Pancreas (tissue), 10 donors: ENCODE measurements around the gene USP46. TPM values are rescaled to one million over a fixed set of nuclear protein-coding genes. Genes with fewer than 3 reads are reported as not detected.
A peak's percentile ranks its signal among the peaks of the same experiment; 100 is the strongest.

ENCODE experiments used
- ATAC-seq, 4 donors: fragments of 200-7000 bp; cut with Tn5 transposase; one replicate each; pipeline versions ENCODE4 v1.8.0 to v1.9.1; 2020; ENCODE audit warnings: mild to moderate bottlenecking in 4 of 4, moderate library complexity in 4 of 4
- DNase-seq, 6 donors: peaks; one replicate each; pipeline ENCODE4 v3.0.0-alpha.2; 2020
- FAIRE-seq: peaks from 2 replicates; lab custom pipeline; 2012; peaks lifted over from hg19 to GRCh38; lab: Jason Lieb, UNC
- H3K27ac ChIP-seq, 4 donors: fragments of 200-600 bp; sonication (generic); 1 replicate in 3 of 4; 2 replicates in 1 of 4; pipeline versions ENCODE4 v1.5.0 to v1.8.0; 2020
- H3K27me3 ChIP-seq, 4 donors: fragments of 200-600 bp; one replicate each; pipeline ENCODE4 v1.8.0; 2021
- H3K36me3 ChIP-seq, 3 donors: fragments of 200-600 bp; sonication (generic) in 1 of 3; one replicate each; pipeline versions ENCODE4 v1.5.0 to v1.8.0; 2020 to 2021
- H3K4me1 ChIP-seq, 3 donors: fragments of 200-600 bp; one replicate each; pipeline ENCODE4 v1.8.0; 2021
- H3K4me3 ChIP-seq, 4 donors: fragments of 200-600 bp; sonication (generic) in 2 of 4; one replicate each; pipeline versions ENCODE4 v1.5.0 to v1.8.0; 2020 to 2021
- H3K9me3 ChIP-seq, 4 donors: fragments of 200-600 bp; one replicate each; pipeline ENCODE4 v1.8.0; 2021
- CTCF ChIP-seq, 4 donors: fragments of 200-600 bp; sonication (generic) in 3 of 4; IDR thresholded peaks; one replicate each; pipeline versions ENCODE4 v1.5.0 to v1.8.0; 2021; ENCODE audit warnings: antibody characterized with exemption in 4 of 4
- WGBS, 2 donors: extraction: QIAGEN DNeasy Blood & Tissue Kit; methylation state at CpG; one replicate each; pipeline ENCODE4 v1.1.7; 2013; 5-methylcytosine and 5-hydroxymethylcytosine counted together
- intact Hi-C, 3 donors: fragments of 100-400 bp; cut with DNase I; formaldehyde crosslinking; loops; one replicate each; pipeline versions ENCODE4 v1.11.1 to v1.14.2; 2022
- polyA plus RNA-seq, 2 donors: library from polyadenylated mRNA; stranded (reverse); fragments of 200-250 nt; gene quantifications; one replicate each; pipeline ENCODE4 v1.2.3, GENCODE V29; 2013
- total RNA-seq, 6 donors: library from RNA; stranded (reverse); fragmentation: NEBNext Ultra II Directional in 4 of 6; extraction: Animal tissue kit (Norgen Biotek cat#: 25700) in 4 of 6; gene quantifications; one replicate each; pipeline versions ENCODE4 v1.2.1 to v1.2.4, GENCODE V29; 2021 to 2023
- donor health status: healthy with polysubstance abuse.
- donor health status: DM: no; HTN: no; CAD: no; lungs with moderate emphysema.
- donor health status: DM: no; HTN: no; CAD: no.
- donor health status: control.
- donor health status: control.
- donor health status: Bipolar disorder and iron deficiency.
- donor health status: DM: yes; HTN: yes; CAD: no.
- donor health status: DM: no; HTN: no; CAD: no.
- donor health status: DM: no; HTN: no; CAD: no.
- donor health status: DM: yes; HTN: yes; CAD: no.

USP46 gene
- total and polyA plus RNA-seq, 8 donors, result 1.5 to 12.1 (median 9.3) TPM

- H3K9me3 ChIP-seq, result no peaks in the 10 kb centered on the region
- intact Hi-C loops, result no loop called here
- H3K4me1 ChIP-seq, result peaks cover 0 to 11% (median 8%) of the 10 kb centered on the region in 3 donors
- TF ChIP-seq CTCF (IDR thresholded peaks at IDR 0.05), result no peak
- peak overlapping the region; percentile 84 to 94 (median 92) for H3K27ac ChIP-seq
- ATAC-seq (peak; percentile 58 to 69 (median 66)), FAIRE-seq (no peak), DNase-seq (peak; percentile 52 to 84 (median 69))
- peak overlapping the region; percentile 74 to 94 (median 88) for H3K4me3 ChIP-seq
- 0 to 1% methylated on average over 32 to 45 of the region's 45 CpGs for WGBS, 2 donors
- no peaks in the 10 kb centered on the region for H3K36me3 ChIP-seq
- H3K27me3 ChIP-seq, result no peaks in the 10 kb centered on the region
Measured at GRCh38 chr4:52659722-52660261, 691 bp upstream of the USP46 start.

- no peak for FAIRE-seq
- no peaks in the 10 kb centered on the region for H3K9me3 ChIP-seq
- no peaks in the 10 kb centered on the region for H3K27me3 ChIP-seq
- peaks cover 0 to 12% (median 8%) of the 10 kb centered on the region in 3 donors for H3K4me1 ChIP-seq
- H3K36me3 ChIP-seq, result no peaks in the 10 kb centered on the region
- ATAC-seq, result peak in 1 of 4 donors; percentile 9
- H3K4me3 ChIP-seq, result peak overlapping the region; percentile 74 to 94 (median 88)
- WGBS, 2 donors, result 0 to 1% methylated on average over 26 to 33 of the region's 33 CpGs
- H3K27ac ChIP-seq, result peak overlapping the region; percentile 84 to 94 (median 92)
- intact Hi-C loops, result no loop called here
- TF ChIP-seq CTCF (IDR thresholded peaks at IDR 0.05), result no peak
- DNase-seq, result peak in 2 of 6 donors; percentile 31 to 54
Measured at GRCh38 chr4:52658641-52659000, 480 bp downstream of the USP46 start.

- H3K9me3 ChIP-seq, result no peaks in the 10 kb centered on the region
- WGBS, 2 donors, result 40 to 51% methylated on average over 18 of the region's 18 CpGs
- FAIRE-seq, result no peak
- peaks cover 0 to 12% (median 8%) of the 10 kb centered on the region in 3 donors for H3K4me1 ChIP-seq
- intact Hi-C loops, result no loop called here
- no peak overlapping the region for H3K27ac ChIP-seq
- H3K27me3 ChIP-seq, result no peaks in the 10 kb centered on the region
- TF ChIP-seq CTCF (IDR thresholded peaks at IDR 0.05), result no peak
- no peaks in the 10 kb centered on the region for H3K36me3 ChIP-seq
- ATAC-seq, result peak in 1 of 4 donors; percentile 5
- H3K4me3 ChIP-seq, result peak overlapping the region in 2 of 4 donors; percentile 90 to 94
- peak in 3 of 6 donors; percentile 10 to 56 (median 27) for DNase-seq
Measured at GRCh38 chr4:52657618-52658501, 1.2 kb downstream of the USP46 start.

GRCh38 chr4:52657292-52657617 lies 1.8 kb downstream of the USP46 start:
- no peak for TF ChIP-seq CTCF (IDR thresholded peaks at IDR 0.05)
- peaks cover 0 to 12% (median 8%) of the 10 kb centered on the region in 3 donors for H3K4me1 ChIP-seq
- WGBS, 2 donors, result 74 to 82% methylated on average over 8 of the region's 8 CpGs
- DNase-seq (no peak), FAIRE-seq (no peak), ATAC-seq (no peak)
- no peak overlapping the region for H3K27ac ChIP-seq
- no peaks in the 10 kb centered on the region for H3K9me3 ChIP-seq
- H3K4me3 ChIP-seq, result no peak overlapping the region
- intact Hi-C loops, result no loop called here
- H3K27me3 ChIP-seq, result no peaks in the 10 kb centered on the region
- H3K36me3 ChIP-seq, result no peaks in the 10 kb centered on the region

GRCh38 chr4:52655506-52655905 lies 3.6 kb downstream of the USP46 start:
- H3K4me1 ChIP-seq, result peaks cover 0 to 12% (median 8%) of the 10 kb centered on the region in 3 donors
- no peak for TF ChIP-seq CTCF (IDR thresholded peaks at IDR 0.05)
- DNase-seq, result no peak
- no peaks in the 10 kb centered on the region for H3K27me3 ChIP-seq
- no peaks in the 10 kb centered on the region for H3K36me3 ChIP-seq
- intact Hi-C loops, result no loop called here
- no peak for FAIRE-seq
- H3K9me3 ChIP-seq, result no peaks in the 10 kb centered on the region
- no peak overlapping the region for H3K4me3 ChIP-seq
- H3K27ac ChIP-seq, result no peak overlapping the region
- ATAC-seq, result no peak
